H9 (cell line): ENCODE data around the gene MALRD1. TPM values are rescaled to one million over a fixed set of nuclear protein-coding genes. Genes with fewer than 3 reads are reported as not detected.

Experiments used
- DNase-seq: peaks from one replicate; pipeline ENCODE4 v3.0.0-alpha.2; 2017
- H2AFZ ChIP-seq: one replicate; pipeline ENCODE4 v1.6.1; 2013; ENCODE audit warnings: mild to moderate bottlenecking, low read length, control low read depth, moderate library complexity
- H2AK5ac ChIP-seq: 2 replicates; pipeline ENCODE4 v1.6.1; 2013; ENCODE audit warnings: low read length, control low read depth, mixed read lengths; ENCODE audit not compliant: insufficient read length
- H2BK120ac ChIP-seq: one replicate; pipeline ENCODE4 v1.6.1; 2013; ENCODE audit warnings: low read depth, mild to moderate bottlenecking, low read length, control low read depth, inconsistent platforms; ENCODE audit not compliant: poor library complexity, severe bottlenecking
- H2BK12ac ChIP-seq: 2 replicates; pipeline ENCODE4 v1.6.1; 2013; ENCODE audit warnings: low read length, control low read depth, mixed read lengths, low read depth; ENCODE audit not compliant: insufficient read length
- H2BK15ac ChIP-seq: 2 replicates; pipeline ENCODE4 v1.6.1; 2013; ENCODE audit warnings: low read depth, low read length, control low read depth
- H2BK20ac ChIP-seq: one replicate; pipeline ENCODE4 v1.6.1; 2013; ENCODE audit warnings: low read depth, mild to moderate bottlenecking, low read length, control low read depth, inconsistent platforms; ENCODE audit not compliant: poor library complexity, severe bottlenecking
- H2BK5ac ChIP-seq: 2 replicates; pipeline ENCODE4 v1.6.1; 2013; ENCODE audit warnings: low read length, control low read depth, mixed read lengths; ENCODE audit not compliant: insufficient read length
- H3K14ac ChIP-seq: 2 replicates; pipeline ENCODE4 v1.6.1; 2013; ENCODE audit warnings: low read length, control low read depth; ENCODE audit not compliant: insufficient read depth
- H3K18ac ChIP-seq: 2 replicates; pipeline ENCODE4 v1.6.1; 2013; ENCODE audit warnings: low read depth, mild to moderate bottlenecking, mixed read lengths, low read length, control low read depth; ENCODE audit not compliant: insufficient read length
- H3K23ac ChIP-seq: 2 replicates; pipeline ENCODE4 v1.6.1; 2013; ENCODE audit warnings: low read length, control low read depth, mixed read lengths, low read depth; ENCODE audit not compliant: insufficient read length
- H3K23me2 ChIP-seq: 2 replicates; pipeline ENCODE4 v1.6.1; 2013; ENCODE audit warnings: low read depth, mild to moderate bottlenecking, mixed read lengths, low read length, control low read depth; ENCODE audit not compliant: insufficient read length, poor library complexity, severe bottlenecking
- H3K27ac ChIP-seq: 2 replicates; pipeline ENCODE4 v1.5.1; 2013; ENCODE audit warnings: low read length, control low read depth, mixed read lengths, low read depth; ENCODE audit not compliant: insufficient read length
- H3K27me3 ChIP-seq: 2 replicates; pipeline ENCODE4 v1.6.1; 2013; ENCODE audit warnings: low read length, control low read depth, inconsistent platforms; ENCODE audit not compliant: insufficient read depth
- H3K4ac ChIP-seq: 2 replicates; pipeline ENCODE4 v1.6.1; 2013; ENCODE audit warnings: low read depth, mild to moderate bottlenecking, control low read depth, inconsistent platforms, low read length, moderate library complexity
- H3K4me1 ChIP-seq: 2 replicates; pipeline ENCODE4 v1.6.1; 2013; ENCODE audit warnings: low read length, control low read depth, inconsistent platforms; ENCODE audit not compliant: insufficient read depth
- H3K4me2 ChIP-seq: 2 replicates; pipeline ENCODE4 v1.6.1; 2013; ENCODE audit warnings: low read length, control low read depth, mixed read lengths; ENCODE audit not compliant: insufficient read length, insufficient read depth
- H3K56ac ChIP-seq: 2 replicates; pipeline ENCODE4 v1.6.1; 2013; ENCODE audit warnings: low read depth, mild to moderate bottlenecking, mixed read lengths, low read length, control low read depth; ENCODE audit not compliant: insufficient read length
- H3K79me1 ChIP-seq: 2 replicates; pipeline ENCODE4 v1.6.1; 2013; ENCODE audit warnings: low read depth, mild to moderate bottlenecking, moderate library complexity, low read length, control low read depth, inconsistent platforms; ENCODE audit not compliant: insufficient read depth, poor library complexity, severe bottlenecking
- H3K79me2 ChIP-seq: 2 replicates; pipeline ENCODE4 v1.6.1; 2013; ENCODE audit warnings: low read length, control low read depth, inconsistent platforms; ENCODE audit not compliant: insufficient read depth
- H3K9ac ChIP-seq: 2 replicates; pipeline ENCODE4 v1.6.1; 2013; ENCODE audit warnings: low read length, control low read depth, mixed read lengths; ENCODE audit not compliant: insufficient read length; ENCODE audit errors: extremely low read depth
- H3K9me3 ChIP-seq: one replicate; pipeline ENCODE4 v1.6.1; 2013; ENCODE audit warnings: low read depth, low read length, inconsistent platforms; ENCODE audit not compliant: control insufficient read depth
- H3T11ph ChIP-seq: one replicate; pipeline ENCODE4 v1.6.1; 2013; ENCODE audit warnings: mild to moderate bottlenecking, low read length, control low read depth, inconsistent platforms
- H4K20me1 ChIP-seq: one replicate; pipeline ENCODE4 v1.6.1; 2013; ENCODE audit not compliant: control insufficient read depth, insufficient read length, insufficient read depth
- H4K5ac ChIP-seq: 2 replicates; pipeline ENCODE4 v1.6.1; 2013; ENCODE audit warnings: low read depth, mild to moderate bottlenecking, mixed read lengths, low read length, control low read depth; ENCODE audit not compliant: insufficient read length
- H4K8ac ChIP-seq: replicated peaks from 2 replicates; pipeline ENCODE4 v1.6.1; 2013; ENCODE audit warnings: low read length, control low read depth, mixed read lengths, low read depth; ENCODE audit not compliant: insufficient read length
- H4K91ac ChIP-seq: 2 replicates; pipeline ENCODE4 v1.6.1; 2013; ENCODE audit warnings: low read depth, mild to moderate bottlenecking, moderate library complexity, mixed read lengths, low read length, control low read depth; ENCODE audit not compliant: insufficient read length
- H3K27ac Mint-ChIP-seq, 3 experiments: 2 replicates in 2 of 3; 3 replicates in 1 of 3; pipeline ENCODE4 v1.8.0; 2020 to 2021; ENCODE audit warnings: mixed read lengths in 3 of 3, mild to moderate bottlenecking in 1 of 3, moderate library complexity in 1 of 3
- H3K27me3 Mint-ChIP-seq: 2 replicates; pipeline ENCODE4 v1.8.0; 2021; ENCODE audit warnings: low read depth, mild to moderate bottlenecking, moderate library complexity, mixed read lengths
- H3K36me3 Mint-ChIP-seq, 3 experiments: 2 replicates in 2 of 3; 3 replicates in 1 of 3; pipeline ENCODE4 v1.8.0; 2020 to 2021; ENCODE audit warnings: low read depth in 3 of 3, mixed read lengths in 3 of 3; ENCODE audit not compliant: insufficient read depth in 1 of 3
- H3K4me1 Mint-ChIP-seq, 2 experiments: 2 replicates each; pipeline ENCODE4 v1.8.0; 2020; ENCODE audit warnings: mixed read lengths in 2 of 2
- H3K4me3 Mint-ChIP-seq, 2 experiments: 2 replicates in 1 of 2; 3 replicates in 1 of 2; pipeline ENCODE4 v1.8.0; 2020 to 2021; ENCODE audit warnings: mild to moderate bottlenecking in 2 of 2, mixed read lengths in 2 of 2, moderate library complexity in 1 of 2
- H3K9me3 Mint-ChIP-seq, 2 experiments: 2 replicates in 1 of 2; 3 replicates in 1 of 2; pipeline ENCODE4 v1.8.0; 2020; ENCODE audit warnings: mild to moderate bottlenecking in 2 of 2, mixed read lengths in 2 of 2, moderate library complexity in 1 of 2
- CTCF ChIP-seq: fragments of 200-600 bp; sonication (generic); conservative IDR thresholded peaks from 3 replicates; pipeline ENCODE4 v1.8.0; 2021; ENCODE audit warnings: antibody characterized with exemption, mild to moderate bottlenecking
- WGBS: extraction: QIAGEN DNeasy Blood & Tissue Kit; methylation state at CpG from one replicate; pipeline ENCODE4 v1.1.7; 2013; ENCODE audit warnings: missing lambda C conversion rate, low lambda C conversion rate, mixed read lengths; ENCODE audit not compliant: insufficient read length; ENCODE audit errors: extremely low coverage; 5-methylcytosine and 5-hydroxymethylcytosine counted together
- long read RNA-seq: library from polyadenylated mRNA; unstranded; transcript quantifications from one replicate; pipeline ENCODE4 v2.0.0, GENCODE V29; 2020
- total RNA-seq: library from RNA; stranded (reverse); gene quantifications from 2 replicates; pipeline ENCODE4 v1.2.1, GENCODE V29; 2021

The MALRD1 gene
- 0.20 and 0.24 TPM in 2 replicates for total RNA-seq
- long read RNA-seq, partial matches to known transcripts, result 1 of 1 reads
- long read RNA-seq, other reads (novel, unspliced or antisense), result 0 of 1 reads

GRCh38 chr10:19048489-19048888 is at the start of gene MALRD1:
Gene MALRD1, plus strand, starts transcription at chr10:19048801. Its CDS starts 138 bp downstream, at chr10:19048939.
- Histone ChIP-seq H3K27ac (no peak within 1 kb of the TSS), H2BK20ac (no peak within 1 kb of the TSS), H3K4me2 (no peak within 1 kb of the TSS), H4K8ac (no peak within 1 kb of the TSS), H3K79me1 (no peaks in the 10 kb centered on the region), H4K20me1 (no peaks in the 10 kb centered on the region), H2BK12ac (no peak within 1 kb of the TSS), H3K27me3 (no peaks in the 10 kb centered on the region), H3T11ph (no peak within 1 kb of the TSS), H2BK15ac (no peak within 1 kb of the TSS), H3K18ac (no peak within 1 kb of the TSS), H2AK5ac (no peak within 1 kb of the TSS), H2BK5ac (no peak within 1 kb of the TSS), H2AFZ (no peak within 1 kb of the TSS), H3K4me1 (no peaks in the 10 kb centered on the region), H3K23me2 (no peaks in the 10 kb centered on the region), H4K5ac (no peak within 1 kb of the TSS), H3K23ac (no peak within 1 kb of the TSS), H4K91ac (no peak within 1 kb of the TSS), H3K9me3 (no peaks in the 10 kb centered on the region), H2BK120ac (no peak within 1 kb of the TSS), H3K4ac (no peak within 1 kb of the TSS), H3K56ac (no peak within 1 kb of the TSS), H3K79me2 (no peaks in the 10 kb centered on the region), H3K14ac (no peak within 1 kb of the TSS), H3K9ac (no peak within 1 kb of the TSS)
- peaks cover 3 to 10% of the 10 kb centered on the region in 2 experiments; a peak in 3 of 4 replicates for H3K4me1 Mint-ChIP-seq
- no peaks in the 10 kb centered on the region for H3K9me3 Mint-ChIP-seq
- no peaks in the 10 kb centered on the region for H3K36me3 Mint-ChIP-seq
- no peak for TF ChIP-seq CTCF
- no peak for DNase-seq
- no peaks in the 10 kb centered on the region for H3K27me3 Mint-ChIP-seq
- no CpG with 5 or more reads among the region's 1 CpG for WGBS
- no peak within 1 kb of the TSS for H3K4me3 Mint-ChIP-seq
- H3K27ac Mint-ChIP-seq, result no peak within 1 kb of the TSS
